Measurements from ENCODE around the gene MED13L. TPM values are rescaled to one million over a fixed set of nuclear protein-coding genes. Genes with fewer than 3 reads are reported as not detected.

Gene MED13L
- total RNA-seq, 1 experiment from 2014 or later = 94.1 TPM

DNA sequence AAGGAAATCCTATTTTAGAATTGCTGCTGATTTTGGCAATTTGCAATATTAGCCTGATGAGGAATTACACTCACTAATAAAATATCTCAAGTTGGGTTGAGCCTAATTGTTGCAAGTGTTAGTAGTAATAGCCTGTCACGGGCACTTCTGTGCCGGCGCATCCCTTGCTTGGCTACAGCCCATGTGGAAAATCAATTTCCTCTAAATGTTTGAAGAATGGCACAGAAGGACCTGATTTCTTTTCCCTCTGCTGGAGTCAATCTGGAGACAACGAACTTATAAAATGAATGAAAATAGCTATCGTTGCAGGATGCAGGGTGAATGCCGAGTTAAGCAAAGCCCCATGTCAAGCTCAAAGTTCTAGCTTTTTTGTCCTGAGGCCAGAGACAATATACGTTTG, 31.2 kb upstream of the MED13L start:
- ChIA-PET POLR2A (ENCODE audit: low non-redundant PET) (no interaction called here), CTCF (no interaction called here)
- TF ChIP-seq EZH2 (IDR thresholded peaks at IDR 0.05; ENCODE audit: borderline replicate concordance, low read depth, low read length, poor library complexity, severe bottlenecking) = no peak
- TF ChIP-seq, protein P1, sequence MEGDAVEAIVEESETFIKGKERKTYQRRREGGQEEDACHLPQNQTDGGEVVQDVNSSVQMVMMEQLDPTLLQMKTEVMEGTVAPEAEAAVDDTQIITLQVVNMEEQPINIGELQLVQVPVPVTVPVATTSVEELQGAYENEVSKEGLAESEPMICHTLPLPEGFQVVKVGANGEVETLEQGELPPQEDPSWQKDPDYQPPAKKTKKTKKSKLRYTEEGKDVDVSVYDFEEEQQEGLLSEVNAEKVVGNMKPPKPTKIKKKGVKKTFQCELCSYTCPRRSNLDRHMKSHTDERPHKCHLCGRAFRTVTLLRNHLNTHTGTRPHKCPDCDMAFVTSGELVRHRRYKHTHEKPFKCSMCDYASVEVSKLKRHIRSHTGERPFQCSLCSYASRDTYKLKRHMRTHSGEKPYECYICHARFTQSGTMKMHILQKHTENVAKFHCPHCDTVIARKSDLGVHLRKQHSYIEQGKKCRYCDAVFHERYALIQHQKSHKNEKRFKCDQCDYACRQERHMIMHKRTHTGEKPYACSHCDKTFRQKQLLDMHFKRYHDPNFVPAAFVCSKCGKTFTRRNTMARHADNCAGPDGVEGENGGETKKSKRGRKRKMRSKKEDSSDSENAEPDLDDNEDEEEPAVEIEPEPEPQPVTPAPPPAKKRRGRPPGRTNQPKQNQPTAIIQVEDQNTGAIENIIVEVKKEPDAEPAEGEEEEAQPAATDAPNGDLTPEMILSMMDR (conservative IDR thresholded peaks at IDR 0.05; ENCODE audit: low read depth, low read length) = no peak
- Histone ChIP-seq H3K27ac (ENCODE audit: low read depth, low read length, poor library complexity, severe bottlenecking) (no peak overlapping the region), H3K27me3 (replicated peaks; ENCODE audit: insufficient read depth, low read depth, low read length, poor library complexity) (no peaks in the 10 kb centered on the region), H3K4me3 (ENCODE audit: low read depth, low read length, poor library complexity, severe bottlenecking) (no peak overlapping the region), H3K36me3 (ENCODE audit: insufficient read depth, low read length, poor library complexity, severe bottlenecking) (no peaks in the 10 kb centered on the region), H3K9me3 (ENCODE audit: low read depth, low read length, poor library complexity, severe bottlenecking) (peaks cover 9% of the 10 kb centered on the region), H3K4me1 (ENCODE audit: insufficient read depth, low read length, poor library complexity, severe bottlenecking) (no peaks in the 10 kb centered on the region)
- BruUV-seq (replicated peaks) = no TSS peak
- DNase-seq (ENCODE audit: low spot score) = no peak
- intact Hi-C loops (cut with micrococcal nuclease; ENCODE audit: unreplicated experiment) = no loop called here

DNA sequence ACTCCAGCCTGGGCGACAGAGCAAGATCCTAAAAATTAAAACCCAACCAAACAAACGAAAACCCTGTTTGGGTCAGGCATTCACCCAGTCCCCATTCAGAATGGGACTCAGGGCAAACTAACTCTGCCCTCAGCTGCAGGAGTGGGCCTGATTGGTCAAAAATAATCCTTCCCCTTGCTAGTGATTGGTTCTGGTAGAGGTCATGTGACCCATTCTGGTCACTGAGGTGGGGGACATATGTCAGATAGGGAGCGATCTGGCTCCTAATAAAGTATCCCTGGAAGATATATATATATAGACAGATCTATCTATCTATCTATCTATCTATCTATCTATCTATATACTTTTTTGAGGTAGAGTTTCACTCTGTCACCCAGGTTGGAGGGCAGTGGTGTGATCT, 29.5 kb upstream of the MED13L start:
- H3K4me1 ChIP-seq (ENCODE audit: insufficient read depth, low read length, poor library complexity, severe bottlenecking) = no peaks in the 10 kb centered on the region
- no peak overlapping the region for H3K4me3 ChIP-seq (ENCODE audit: low read depth, low read length, poor library complexity, severe bottlenecking)
- BruUV-seq (replicated peaks) = no TSS peak
- ChIA-PET POLR2A (ENCODE audit: low non-redundant PET) (no interaction called here), CTCF (no interaction called here)
- H3K9me3 ChIP-seq (ENCODE audit: low read depth, low read length, poor library complexity, severe bottlenecking) = peaks cover 9% of the 10 kb centered on the region
- no peak for TF ChIP-seq EZH2 (IDR thresholded peaks at IDR 0.05; ENCODE audit: borderline replicate concordance, low read depth, low read length, poor library complexity, severe bottlenecking)
- TF ChIP-seq, protein P1 (conservative IDR thresholded peaks at IDR 0.05; ENCODE audit: low read depth, low read length) = no peak
- no peaks in the 10 kb centered on the region for H3K27me3 ChIP-seq (replicated peaks; ENCODE audit: insufficient read depth, low read depth, low read length, poor library complexity)
- H3K27ac ChIP-seq (ENCODE audit: low read depth, low read length, poor library complexity, severe bottlenecking) = no peak overlapping the region
- no peaks in the 10 kb centered on the region for H3K36me3 ChIP-seq (ENCODE audit: insufficient read depth, low read length, poor library complexity, severe bottlenecking)
- intact Hi-C loops (cut with micrococcal nuclease; ENCODE audit: unreplicated experiment) = no loop called here
- no peak for DNase-seq (ENCODE audit: low spot score)

DNA sequence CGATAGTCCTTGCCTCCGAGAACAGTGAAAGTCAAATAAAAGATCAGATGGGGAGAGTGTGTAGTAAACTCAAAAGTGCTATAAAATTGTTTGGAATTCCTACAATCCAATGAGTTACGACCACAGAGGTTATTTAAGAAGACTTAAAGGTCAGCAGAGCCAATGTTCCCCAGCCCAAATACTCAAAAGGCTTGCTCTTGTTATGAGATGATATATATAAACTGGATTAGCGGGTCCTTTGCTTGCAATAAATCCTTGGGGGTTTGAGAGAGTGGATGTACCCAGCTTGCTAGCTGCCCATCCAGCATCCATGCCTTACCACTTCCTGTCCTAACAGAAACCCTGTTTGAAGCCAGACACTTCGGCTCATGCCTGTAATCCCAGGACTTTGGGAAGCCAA, 29.0 kb upstream of the MED13L start:
- intact Hi-C loops (cut with micrococcal nuclease; ENCODE audit: unreplicated experiment) = no loop called here
- BruUV-seq (replicated peaks) = no TSS peak
- POLR2A ChIA-PET (ENCODE audit: low non-redundant PET) = no interaction called here
- H3K9me3 ChIP-seq (ENCODE audit: low read depth, low read length, poor library complexity, severe bottlenecking) = peaks cover 9% of the 10 kb centered on the region
- no peak overlapping the region for H3K4me3 ChIP-seq (ENCODE audit: low read depth, low read length, poor library complexity, severe bottlenecking)
- no peaks in the 10 kb centered on the region for H3K27me3 ChIP-seq (replicated peaks; ENCODE audit: insufficient read depth, low read depth, low read length, poor library complexity)
- CTCF ChIA-PET = no interaction called here
- H3K27ac ChIP-seq (ENCODE audit: low read depth, low read length, poor library complexity, severe bottlenecking) = no peak overlapping the region
- no peak for TF ChIP-seq EZH2 (IDR thresholded peaks at IDR 0.05; ENCODE audit: borderline replicate concordance, low read depth, low read length, poor library complexity, severe bottlenecking)
- TF ChIP-seq, protein P1 (conservative IDR thresholded peaks at IDR 0.05; ENCODE audit: low read depth, low read length) = no peak
- DNase-seq (ENCODE audit: low spot score) = no peak
- H3K4me1 ChIP-seq (ENCODE audit: insufficient read depth, low read length, poor library complexity, severe bottlenecking) = no peaks in the 10 kb centered on the region
- no peaks in the 10 kb centered on the region for H3K36me3 ChIP-seq (ENCODE audit: insufficient read depth, low read length, poor library complexity, severe bottlenecking)

Data from A673 (cell line).